Measurements from ENCODE around the gene C16orf95.

C16orf95 gene

DNA sequence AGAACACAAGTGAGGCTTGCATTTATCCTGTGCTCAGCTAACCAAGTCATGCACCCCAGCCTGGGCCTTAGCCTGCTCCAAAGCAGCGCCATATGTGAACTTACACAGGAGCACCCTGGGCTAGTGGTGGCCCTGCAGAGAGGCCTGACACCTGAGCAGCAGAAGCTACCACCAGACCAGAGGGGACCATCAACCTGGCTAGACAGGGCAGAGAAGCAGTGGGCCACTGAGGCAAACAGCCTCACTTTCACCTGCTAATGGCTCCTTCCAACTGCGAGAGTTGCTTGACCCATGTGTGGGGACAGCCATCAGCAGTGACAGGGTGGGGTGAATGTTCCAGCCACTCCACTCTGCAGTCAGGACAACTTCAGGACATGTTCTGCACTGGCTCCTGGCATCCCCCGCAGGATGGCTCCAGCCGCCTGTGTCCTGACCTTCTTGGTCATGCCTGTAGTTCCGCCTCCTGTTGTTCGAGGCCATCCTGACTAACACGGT, 2.9 kb upstream of the C16orf95 start:
- H3K4me3 ChIP-seq (ENCODE audit: low read depth, low read length): no peak overlapping the region

DNA sequence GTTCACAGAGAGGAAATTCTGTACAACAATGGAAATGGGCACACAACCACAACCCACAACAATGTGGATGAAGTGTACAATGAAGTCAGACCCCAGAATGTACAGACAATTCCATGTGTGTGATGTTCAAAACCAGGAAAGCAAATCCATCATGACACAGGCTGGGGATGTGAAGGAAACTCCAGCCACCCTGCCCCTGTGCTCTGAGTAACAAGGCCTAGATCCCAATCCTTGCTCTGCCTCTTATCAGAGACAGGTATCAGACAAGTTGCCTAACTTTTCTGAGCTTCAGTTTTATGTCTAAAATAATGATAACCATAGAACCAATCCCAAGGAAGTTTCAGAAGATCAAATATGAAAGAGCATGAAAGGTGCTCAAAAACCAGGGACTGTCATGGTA, 1.8 kb upstream of the C16orf95 start:
- no peak overlapping the region for H3K4me3 ChIP-seq (ENCODE audit: low read depth, low read length)

GRCh38 chr16:87317750-87318644, 805 bp upstream of the C16orf95 start:
- peak overlapping the region; percentile 93 for H3K4me3 ChIP-seq (ENCODE audit: low read depth, low read length)

DNA sequence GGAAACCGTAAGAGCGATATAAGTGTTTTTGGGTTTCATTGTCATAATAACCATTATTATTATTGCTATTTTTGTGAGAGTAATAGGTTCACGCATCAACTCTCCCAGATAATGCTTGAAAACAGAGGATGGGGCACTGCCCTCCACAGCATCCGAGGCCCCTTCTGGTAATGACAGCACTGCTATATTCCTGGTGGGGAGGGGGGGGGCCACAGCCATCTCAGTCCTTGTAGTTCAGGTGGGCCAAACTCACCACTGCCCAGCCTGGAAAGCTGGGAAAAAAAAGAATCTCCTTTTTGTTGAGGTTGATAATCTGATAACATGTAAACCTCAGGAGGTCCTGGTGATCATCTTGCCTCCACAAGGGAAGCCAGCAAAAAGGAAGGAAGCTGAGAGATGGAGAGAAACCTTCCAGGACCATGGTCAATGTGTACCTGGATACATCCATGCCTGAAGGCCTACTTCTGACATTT, 706 bp downstream of the C16orf95 start:
- H3K4me3 ChIP-seq (ENCODE audit: low read depth, low read length): peak overlapping the region; percentile 93

- H3K4me3 ChIP-seq (ENCODE audit: low read depth, low read length): no peak overlapping the region
Measured at GRCh38 chr16:87314990-87315420, 2.2 kb downstream of the C16orf95 start.

- no peak overlapping the region for H3K4me3 ChIP-seq (ENCODE audit: low read depth, low read length)
Measured at GRCh38 chr16:87312008-87312407, 5.2 kb downstream of the C16orf95 start.

- H3K4me3 ChIP-seq (ENCODE audit: low read depth, low read length): no peak overlapping the region
Measured at GRCh38 chr16:87311387-87311786, 5.8 kb downstream of the C16orf95 start.

GRCh38 chr16:87310610-87311009, 6.6 kb downstream of the C16orf95 start:
- no peak overlapping the region for H3K4me3 ChIP-seq (ENCODE audit: low read depth, low read length)

- H3K4me3 ChIP-seq (ENCODE audit: low read depth, low read length): no peak overlapping the region
Measured at GRCh38 chr16:87309620-87310525, 7.3 kb downstream of the C16orf95 start.

- no peak overlapping the region for H3K4me3 ChIP-seq (ENCODE audit: low read depth, low read length)
Measured at GRCh38 chr16:87308826-87309225, 8.4 kb downstream of the C16orf95 start.

DNA sequence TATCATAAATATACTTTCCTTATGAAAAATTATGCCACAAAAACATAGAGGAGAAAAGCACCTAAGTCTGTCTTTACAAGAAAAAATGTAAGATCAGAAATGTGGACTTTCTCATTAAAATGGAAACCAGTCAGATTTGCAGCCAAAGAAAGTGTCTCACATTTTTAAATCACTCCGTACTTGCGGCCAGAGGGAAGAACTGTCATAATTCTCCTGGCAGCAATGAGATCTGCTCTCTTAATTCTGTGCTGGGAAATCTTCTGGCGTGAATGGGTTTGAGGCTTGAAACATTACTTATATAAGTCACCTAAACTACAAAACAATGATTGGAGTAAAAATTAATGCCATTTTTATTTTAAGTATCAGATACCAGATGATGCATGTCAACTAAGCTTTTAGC, 10.7 kb downstream of the C16orf95 start:
- H3K4me3 ChIP-seq (ENCODE audit: low read depth, low read length): no peak overlapping the region

- no peak overlapping the region for H3K4me3 ChIP-seq (ENCODE audit: low read depth, low read length)
Measured at GRCh38 chr16:87305505-87306391, 11.4 kb downstream of the C16orf95 start.

DNA sequence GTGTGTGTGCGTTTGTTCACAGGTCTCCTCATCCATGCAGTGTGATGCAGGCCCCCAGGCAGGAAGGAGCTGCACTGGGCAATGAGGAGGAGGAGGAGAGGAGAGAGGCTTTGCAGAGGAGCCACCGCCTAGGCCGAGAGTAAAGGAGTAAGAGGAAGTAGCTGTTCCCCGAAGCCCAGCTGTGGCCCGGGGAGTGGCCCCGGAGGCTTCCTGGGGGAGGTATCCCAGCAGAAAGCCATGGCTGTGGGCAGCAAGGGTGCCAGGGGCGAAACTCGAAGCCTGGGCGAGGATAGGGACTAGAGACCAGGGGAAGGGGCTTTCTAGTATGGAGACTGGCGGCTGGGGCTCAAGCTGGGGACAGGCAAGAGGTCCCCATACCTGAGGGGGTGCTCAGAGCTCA, 12.2 kb downstream of the C16orf95 start:
- no peak overlapping the region for H3K4me3 ChIP-seq (ENCODE audit: low read depth, low read length)

- H3K4me3 ChIP-seq (ENCODE audit: low read depth, low read length): no peak overlapping the region
Measured at GRCh38 chr16:87303962-87304521, 13.2 kb downstream of the C16orf95 start.

DNA sequence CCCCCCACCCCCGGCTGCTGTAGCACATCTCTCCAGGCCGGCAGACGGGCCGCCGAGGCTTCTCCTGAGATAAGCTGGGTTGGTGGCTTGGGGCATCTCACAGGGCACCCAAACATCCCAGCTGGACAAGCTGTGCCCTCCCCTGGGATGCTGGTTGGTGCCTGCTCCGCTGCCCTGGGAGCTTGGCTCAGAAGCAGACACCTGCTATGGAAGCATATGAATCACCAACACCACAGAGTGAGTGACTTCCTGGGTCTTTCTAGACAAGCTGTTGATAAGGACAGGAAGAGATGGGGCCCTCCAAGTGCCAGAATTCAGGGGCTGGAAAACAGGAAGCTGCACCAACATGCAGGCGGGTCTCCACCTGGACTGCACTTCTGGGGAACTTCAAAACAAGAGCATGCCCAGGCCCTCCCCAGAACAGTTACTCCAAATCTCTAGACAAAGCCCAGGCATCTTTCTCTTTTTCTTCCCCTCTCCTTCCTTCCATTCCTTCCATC, 13.7 kb downstream of the C16orf95 start:
- H3K4me3 ChIP-seq (ENCODE audit: low read depth, low read length): no peak overlapping the region

GRCh38 chr16:87298857-87299465, 18.2 kb downstream of the C16orf95 start:
- no peak overlapping the region for H3K4me3 ChIP-seq (ENCODE audit: low read depth, low read length)

- no peak overlapping the region for H3K4me3 ChIP-seq (ENCODE audit: low read depth, low read length)
Measured at GRCh38 chr16:87297918-87298631, 19.1 kb downstream of the C16orf95 start.

DNA sequence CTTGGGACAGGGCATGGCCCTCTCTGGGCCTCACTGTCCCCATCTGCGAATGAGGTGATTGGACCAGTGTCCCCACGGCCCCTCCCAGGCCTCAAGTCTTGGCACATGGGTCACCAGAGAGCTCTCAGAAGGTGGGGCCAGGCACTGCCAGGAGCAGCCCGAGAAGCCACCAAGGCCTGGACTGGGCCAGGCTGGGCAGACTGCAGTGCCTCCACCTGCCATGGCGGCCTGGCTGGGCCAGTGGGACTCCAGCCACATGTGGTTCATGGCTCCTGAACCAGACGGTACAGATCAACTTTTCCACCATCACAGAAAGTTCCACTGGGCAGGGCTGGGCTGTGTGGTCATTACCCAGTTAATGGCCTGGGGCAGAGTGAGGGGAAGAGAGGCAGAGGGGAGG, 19.8 kb downstream of the C16orf95 start:
- H3K4me3 ChIP-seq (ENCODE audit: low read depth, low read length): no peak overlapping the region

Measured in iPS-11a (cell line).